SK-N-SH treated with all-trans-retinoic acid at 6 μM for 48 hours (cell line): Measurements from ENCODE around the gene COX8C.
A peak's percentile ranks its signal among the peaks of the same experiment; 100 is the strongest.

Source experiments
- ATAC-seq: fragments of 200-7000 bp; cut with Tn5 transposase; 3 replicates; pipeline ENCODE4 v1.9.1; 2020; ENCODE audit warnings: mild to moderate bottlenecking, moderate library complexity
- BACH2 ChIP-seq: fragments of 250-450 bp; sonication (Bioruptor Pico); IDR thresholded peaks from 2 replicates; pipeline ENCODE4 v1.9.0; 2021; ENCODE audit warnings: mild to moderate bottlenecking, borderline replicate concordance
- CSDC2 ChIP-seq: fragments of 250-450 bp; sonication (Bioruptor Pico); IDR thresholded peaks from 2 replicates; pipeline ENCODE4 v1.5.0; 2020; ENCODE audit warnings: mild to moderate bottlenecking, moderate library complexity
- CSRNP3 ChIP-seq: fragments of 250-450 bp; sonication (Bioruptor Pico); IDR thresholded peaks from 2 replicates; pipeline ENCODE4 v1.5.1; 2021; ENCODE audit warnings: mild to moderate bottlenecking, moderate library complexity
- ESRRG ChIP-seq: fragments of 250-450 bp; sonication (Bioruptor Pico); IDR thresholded peaks from 2 replicates; pipeline ENCODE4 v1.6.1; 2021; ENCODE audit warnings: mild to moderate bottlenecking
- GLIS3 ChIP-seq: fragments of 250-450 bp; sonication (Bioruptor Pico); IDR thresholded peaks from 2 replicates; pipeline ENCODE4 v1.5.0; 2020; ENCODE audit warnings: mild to moderate bottlenecking, moderate library complexity
- ISL1 ChIP-seq: fragments of 250-450 bp; sonication (Bioruptor Pico); IDR thresholded peaks from 2 replicates; pipeline ENCODE4 v2.1.2; 2022; ENCODE audit warnings: mild to moderate bottlenecking, moderate library complexity
- OSR1 ChIP-seq: fragments of 250-450 bp; sonication (Bioruptor Pico); IDR thresholded peaks from 2 replicates; pipeline ENCODE4 v1.8.0; 2022; ENCODE audit warnings: moderate library complexity, mild to moderate bottlenecking, inconsistent platforms
- POU6F1 ChIP-seq: fragments of 250-450 bp; sonication (Bioruptor Pico); IDR thresholded peaks from 2 replicates; pipeline ENCODE4 v1.8.0; 2021; ENCODE audit warnings: low read depth, mild to moderate bottlenecking, moderate library complexity, borderline replicate concordance
- RARB ChIP-seq: fragments of 250-450 bp; sonication (Bioruptor Pico); IDR thresholded peaks from 2 replicates; pipeline ENCODE4 v1.8.0; 2021; ENCODE audit warnings: mild to moderate bottlenecking, moderate library complexity
- SNAI2 ChIP-seq: fragments of 250-450 bp; sonication (Bioruptor Pico); IDR thresholded peaks from 2 replicates; pipeline ENCODE4 v1.5.0; 2020; ENCODE audit warnings: mild to moderate bottlenecking, moderate library complexity
- TCF4 ChIP-seq: fragments of 250-450 bp; sonication (Bioruptor Pico); IDR thresholded peaks from 2 replicates; pipeline ENCODE4 v1.8.0; 2021; ENCODE audit warnings: mild to moderate bottlenecking, moderate library complexity, borderline replicate concordance
- TOX ChIP-seq: fragments of 250-450 bp; sonication (Bioruptor Pico); IDR thresholded peaks from 2 replicates; pipeline ENCODE4 v1.8.0; 2021; ENCODE audit warnings: mild to moderate bottlenecking, moderate library complexity, borderline replicate concordance
- TSHZ2 ChIP-seq: fragments of 250-450 bp; sonication (Bioruptor Pico); IDR thresholded peaks from 2 replicates; pipeline ENCODE4 v1.5.0; 2020; ENCODE audit warnings: mild to moderate bottlenecking, moderate library complexity
- ZC3H10 ChIP-seq: fragments of 250-450 bp; sonication (Bioruptor Pico); IDR thresholded peaks from 2 replicates; pipeline ENCODE4 v1.5.1; 2021; ENCODE audit warnings: mild to moderate bottlenecking, moderate library complexity
- ZFP3 ChIP-seq: fragments of 250-450 bp; sonication (Bioruptor Pico); IDR thresholded peaks from 2 replicates; pipeline ENCODE4 v1.5.0; 2020; ENCODE audit warnings: mild to moderate bottlenecking, moderate library complexity
- ZFP30 ChIP-seq: fragments of 450-650 bp; formaldehyde crosslinking; IDR thresholded peaks from 2 replicates; pipeline ENCODE4 v1.5.0; 2022; ENCODE audit warnings: mild to moderate bottlenecking, moderate library complexity
- ZNF565 ChIP-seq: fragments of 450-650 bp; formaldehyde crosslinking; conservative IDR thresholded peaks from 2 replicates; pipeline ENCODE4 v1.5.0; 2020; ENCODE audit warnings: low read depth, mild to moderate bottlenecking, moderate library complexity
- ZNF70 ChIP-seq: fragments of 450-650 bp; formaldehyde crosslinking; IDR thresholded peaks from 2 replicates; pipeline ENCODE4 v1.5.0; 2020; ENCODE audit warnings: mild to moderate bottlenecking, moderate library complexity
- ZNF8 ChIP-seq: fragments of 450-650 bp; formaldehyde crosslinking; IDR thresholded peaks from 2 replicates; pipeline ENCODE4 v1.5.0; 2020; ENCODE audit warnings: mild to moderate bottlenecking, moderate library complexity
- TF ChIP-seq, protein P1 (sequence below): fragments of 250-450 bp; sonication (Bioruptor Pico); IDR thresholded peaks from 2 replicates; pipeline ENCODE4 v1.8.0; 2020; ENCODE audit warnings: mild to moderate bottlenecking, moderate library complexity, borderline replicate concordance
- TF ChIP-seq, protein P2 (sequence below): fragments of 250-450 bp; sonication (Bioruptor Pico); IDR thresholded peaks from 2 replicates; pipeline ENCODE4 v1.5.1; 2020; ENCODE audit warnings: low read depth, mild to moderate bottlenecking, moderate library complexity

The COX8C gene

GRCh38 chr14:93302688-93303581 is 44.0 kb upstream of the COX8C start (continued):
- TF ChIP-seq, protein P1, sequence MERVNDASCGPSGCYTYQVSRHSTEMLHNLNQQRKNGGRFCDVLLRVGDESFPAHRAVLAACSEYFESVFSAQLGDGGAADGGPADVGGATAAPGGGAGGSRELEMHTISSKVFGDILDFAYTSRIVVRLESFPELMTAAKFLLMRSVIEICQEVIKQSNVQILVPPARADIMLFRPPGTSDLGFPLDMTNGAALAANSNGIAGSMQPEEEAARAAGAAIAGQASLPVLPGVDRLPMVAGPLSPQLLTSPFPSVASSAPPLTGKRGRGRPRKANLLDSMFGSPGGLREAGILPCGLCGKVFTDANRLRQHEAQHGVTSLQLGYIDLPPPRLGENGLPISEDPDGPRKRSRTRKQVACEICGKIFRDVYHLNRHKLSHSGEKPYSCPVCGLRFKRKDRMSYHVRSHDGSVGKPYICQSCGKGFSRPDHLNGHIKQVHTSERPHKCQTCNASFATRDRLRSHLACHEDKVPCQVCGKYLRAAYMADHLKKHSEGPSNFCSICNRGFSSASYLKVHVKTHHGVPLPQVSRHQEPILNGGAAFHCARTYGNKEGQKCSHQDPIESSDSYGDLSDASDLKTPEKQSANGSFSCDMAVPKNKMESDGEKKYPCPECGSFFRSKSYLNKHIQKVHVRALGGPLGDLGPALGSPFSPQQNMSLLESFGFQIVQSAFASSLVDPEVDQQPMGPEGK (CRISPR knock-in tag), result no peak
- TF ChIP-seq, all 23 proteins: peak for 0

GRCh38 chr14:93303659-93304058 is 43.3 kb upstream of the COX8C start:
- no peak for ATAC-seq
- TF ChIP-seq ZFP30 (CRISPR knock-in tag) (no peak), CSDC2 (CRISPR knock-in tag) (no peak), TOX (no peak), ZNF565 (CRISPR knock-in tag) (no peak), POU6F1 (no peak), ESRRG (no peak), BACH2 (no peak), ZNF70 (CRISPR knock-in tag) (no peak), TCF4 (CRISPR knock-in tag) (no peak), ZNF8 (CRISPR knock-in tag) (no peak), ZC3H10 (CRISPR knock-in tag) (no peak), CSRNP3 (no peak), SNAI2 (CRISPR knock-in tag) (no peak), GLIS3 (CRISPR knock-in tag) (no peak), ISL1 (CRISPR knock-in tag) (no peak), OSR1 (CRISPR knock-in tag) (no peak)
- TF ChIP-seq, protein P2, sequence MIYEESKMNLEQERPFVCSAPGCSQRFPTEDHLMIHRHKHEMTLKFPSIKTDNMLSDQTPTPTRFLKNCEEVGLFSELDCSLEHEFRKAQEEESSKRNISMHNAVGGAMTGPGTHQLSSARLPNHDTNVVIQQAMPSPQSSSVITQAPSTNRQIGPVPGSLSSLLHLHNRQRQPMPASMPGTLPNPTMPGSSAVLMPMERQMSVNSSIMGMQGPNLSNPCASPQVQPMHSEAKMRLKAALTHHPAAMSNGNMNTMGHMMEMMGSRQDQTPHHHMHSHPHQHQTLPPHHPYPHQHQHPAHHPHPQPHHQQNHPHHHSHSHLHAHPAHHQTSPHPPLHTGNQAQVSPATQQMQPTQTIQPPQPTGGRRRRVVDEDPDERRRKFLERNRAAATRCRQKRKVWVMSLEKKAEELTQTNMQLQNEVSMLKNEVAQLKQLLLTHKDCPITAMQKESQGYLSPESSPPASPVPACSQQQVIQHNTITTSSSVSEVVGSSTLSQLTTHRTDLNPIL (CRISPR knock-in tag), result no peak
- TF ChIP-seq, protein P1 (CRISPR knock-in tag), result no peak

DNA sequence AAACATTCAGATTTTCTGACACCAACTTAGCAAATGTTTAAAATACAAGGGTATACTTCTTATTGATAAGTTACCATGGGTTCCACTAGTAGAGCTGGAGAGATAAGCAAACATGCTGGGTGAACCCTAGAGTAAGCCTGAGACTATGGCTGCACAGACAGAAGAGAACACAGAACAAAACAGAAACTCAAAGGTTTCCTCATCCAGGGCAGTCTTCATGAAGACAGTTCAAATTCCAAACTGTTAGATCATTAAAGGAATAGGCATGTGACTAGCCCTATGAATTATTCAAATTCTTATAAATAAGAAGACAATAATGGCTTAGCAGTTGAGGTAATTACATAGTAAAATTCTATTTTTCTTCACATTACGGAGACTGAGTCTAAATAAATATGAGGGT is 42.2 kb upstream of the COX8C start:
- no peak for TF ChIP-seq RARB (CRISPR knock-in tag)
- TF ChIP-seq, all 23 proteins: peak for 0

GRCh38 chr14:93305725-93306418 is 41.1 kb upstream of the COX8C start:
- no peak for ATAC-seq
- TF ChIP-seq RARB (CRISPR knock-in tag), result no peak
- TF ChIP-seq ZFP3 (CRISPR knock-in tag), result no peak
- TF ChIP-seq ESRRG, result no peak
- no peak for TF ChIP-seq CSRNP3
- no peak for TF ChIP-seq SNAI2 (CRISPR knock-in tag)
- no peak for TF ChIP-seq BACH2
- no peak for TF ChIP-seq ISL1 (CRISPR knock-in tag)
- TF ChIP-seq CSDC2 (CRISPR knock-in tag), result no peak
- TF ChIP-seq TCF4 (CRISPR knock-in tag), result no peak
- TF ChIP-seq TSHZ2 (CRISPR knock-in tag), result no peak

More for the DNA sequence above, 42.2 kb upstream of the COX8C start:
- peak; percentile 59 for ATAC-seq
